GM21423 (cell line): ENCODE data around the gene SMOC1.

ENCODE experiments used
- ATAC-seq: cut with Tn5 transposase; IDR thresholded peaks from one replicate; pipeline ENCODE4 v1.9.1; 2021; ENCODE audit warnings: mild to moderate bottlenecking, moderate library complexity; ENCODE audit not compliant: unreplicated experiment

The SMOC1 gene

GRCh38 chr14:69861025-69861569 is 18.1 kb upstream of the SMOC1 start:
- no peak for ATAC-seq

- ATAC-seq: no peak
These were observed 16.1 kb upstream of the SMOC1 start for GRCh38 chr14:69863083-69863482.

DNA sequence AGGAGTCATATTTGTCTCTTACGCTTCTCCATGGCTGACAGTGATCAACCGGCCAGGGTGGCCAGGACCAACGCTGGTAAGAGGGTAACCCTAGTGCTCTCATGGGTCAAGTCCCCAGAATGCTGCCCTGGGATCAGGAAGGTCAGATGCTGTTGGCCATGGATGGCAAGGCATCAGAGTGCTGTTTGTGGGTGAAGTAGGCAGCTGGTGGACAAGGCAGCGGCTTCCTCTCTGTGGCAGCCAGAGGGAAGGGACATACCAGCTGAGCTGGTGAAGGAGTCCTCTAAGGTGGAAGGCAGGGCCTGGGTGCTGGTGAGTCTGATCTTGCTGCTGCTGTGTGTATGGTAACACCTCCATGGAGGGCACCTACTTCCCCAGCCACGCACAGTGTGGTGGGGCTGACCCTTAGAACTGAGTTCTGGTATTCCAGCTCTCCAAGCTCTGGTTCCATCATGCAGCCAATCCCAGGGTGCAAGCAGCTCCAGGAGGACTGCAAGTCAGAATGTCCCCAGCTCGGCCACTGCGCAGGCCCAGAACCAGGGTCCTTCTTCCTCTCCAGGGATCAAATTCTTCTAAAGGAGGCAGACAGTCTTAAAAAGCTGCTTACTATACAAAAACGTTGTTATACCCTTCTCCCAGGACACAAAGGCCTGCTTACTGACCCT is 13.4 kb upstream of the SMOC1 start:
- no peak for ATAC-seq

DNA sequence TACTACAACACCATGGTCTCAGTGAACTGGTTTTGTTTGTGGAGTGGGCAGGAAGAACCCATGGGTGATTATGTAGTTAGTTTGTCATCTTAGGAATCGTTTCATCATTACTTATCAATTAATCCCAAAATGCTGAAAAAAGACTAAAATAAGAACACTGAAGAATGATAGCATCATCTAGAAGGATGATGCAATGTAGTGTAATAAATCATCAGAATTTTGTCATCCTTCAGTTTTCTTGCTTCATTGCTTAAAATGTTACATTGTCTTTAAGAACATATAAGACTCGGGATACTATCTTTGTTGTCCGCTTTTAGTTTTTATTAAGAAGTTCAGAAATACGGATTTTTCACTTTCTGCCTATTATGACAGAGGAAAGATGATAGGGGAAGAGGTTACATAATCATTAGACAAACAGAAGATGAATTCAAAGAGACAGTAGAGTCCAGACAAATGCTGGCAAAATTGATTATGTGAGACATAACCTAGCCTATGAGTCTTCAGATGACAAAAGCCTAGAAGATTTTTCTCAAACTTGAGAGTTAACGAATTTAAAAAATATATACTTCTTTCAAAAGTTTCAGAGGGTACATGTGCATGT is 10.8 kb upstream of the SMOC1 start:
- ATAC-seq: no peak

- no peak for ATAC-seq
These were observed 8.6 kb upstream of the SMOC1 start for GRCh38 chr14:69870613-69871012.

DNA sequence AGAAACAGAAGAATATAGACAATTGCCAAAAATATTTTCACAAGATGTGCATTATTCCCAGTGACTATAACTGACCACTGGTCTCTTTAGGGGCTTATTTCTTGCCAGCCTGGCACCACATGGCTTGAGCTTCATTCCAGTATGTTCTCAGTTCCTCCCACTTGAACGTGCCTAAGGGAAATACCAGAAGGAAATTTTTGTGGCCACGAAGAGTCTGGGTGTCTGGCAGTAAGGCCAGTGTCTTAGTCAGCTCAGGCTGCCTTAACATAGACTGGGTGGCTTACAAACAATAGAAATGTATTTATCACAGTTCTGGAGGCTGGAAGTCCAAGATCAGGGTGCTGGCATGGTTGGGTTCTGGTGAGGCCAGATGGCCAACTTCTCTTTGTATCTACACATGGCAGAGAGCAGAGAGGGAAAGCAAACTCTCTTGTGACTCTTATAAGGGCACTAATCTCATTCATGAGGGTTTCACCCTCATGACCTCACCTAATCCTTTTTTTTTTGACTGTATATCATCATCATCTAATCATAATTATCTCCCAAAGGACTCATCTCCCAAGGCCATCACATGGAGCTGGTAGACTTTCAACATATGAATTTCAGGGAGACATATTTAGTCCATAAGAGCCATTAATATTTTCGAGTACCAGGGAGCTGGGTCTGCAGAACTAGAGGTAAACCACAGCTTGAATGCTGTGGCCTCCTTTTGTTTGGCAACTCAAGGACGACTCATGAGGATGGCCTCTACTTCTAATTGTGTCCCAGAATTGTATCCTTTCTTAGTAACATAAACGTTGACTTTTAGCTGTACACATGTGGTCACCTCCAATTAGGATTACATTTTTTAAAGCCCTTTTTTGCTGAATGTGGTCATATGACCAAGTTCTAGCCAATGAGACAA is 5.1 kb upstream of the SMOC1 start:
- no peak for ATAC-seq

- no peak for ATAC-seq
These were observed 2.9 kb upstream of the SMOC1 start for GRCh38 chr14:69876221-69876847.

DNA sequence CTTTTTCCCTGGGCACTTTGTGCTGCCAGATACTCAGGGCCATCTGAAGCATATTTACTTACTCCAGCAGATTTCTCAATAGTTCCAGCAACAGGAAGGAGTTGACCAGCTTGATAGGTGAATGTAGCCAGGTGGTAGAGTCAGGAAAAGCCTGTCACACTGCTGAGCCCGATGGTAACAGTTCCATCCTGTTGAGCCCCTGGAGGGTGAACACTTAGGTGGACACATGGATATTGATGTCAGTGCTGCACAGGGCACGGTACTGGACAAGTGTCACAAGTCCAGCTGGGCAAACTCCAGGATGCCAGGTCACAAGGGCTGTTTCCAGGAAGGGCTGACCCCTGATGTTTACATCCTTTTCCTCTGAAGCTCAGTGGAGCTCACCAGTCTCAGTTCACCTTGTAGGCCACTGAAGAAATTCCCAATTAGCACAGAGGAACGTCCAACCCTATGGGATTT is 2.3 kb upstream of the SMOC1 start:
- no peak for ATAC-seq

- no peak for ATAC-seq
These were observed 1.7 kb upstream of the SMOC1 start for GRCh38 chr14:69877492-69877891.

GRCh38 chr14:69878251-69878650 is 965 bp upstream of the SMOC1 start:
- ATAC-seq: no peak

GRCh38 chr14:69880044-69880487 is 850 bp downstream of the SMOC1 start:
- no peak for ATAC-seq

- ATAC-seq: no peak
These were observed 1.7 kb downstream of the SMOC1 start for GRCh38 chr14:69880893-69881292.

DNA sequence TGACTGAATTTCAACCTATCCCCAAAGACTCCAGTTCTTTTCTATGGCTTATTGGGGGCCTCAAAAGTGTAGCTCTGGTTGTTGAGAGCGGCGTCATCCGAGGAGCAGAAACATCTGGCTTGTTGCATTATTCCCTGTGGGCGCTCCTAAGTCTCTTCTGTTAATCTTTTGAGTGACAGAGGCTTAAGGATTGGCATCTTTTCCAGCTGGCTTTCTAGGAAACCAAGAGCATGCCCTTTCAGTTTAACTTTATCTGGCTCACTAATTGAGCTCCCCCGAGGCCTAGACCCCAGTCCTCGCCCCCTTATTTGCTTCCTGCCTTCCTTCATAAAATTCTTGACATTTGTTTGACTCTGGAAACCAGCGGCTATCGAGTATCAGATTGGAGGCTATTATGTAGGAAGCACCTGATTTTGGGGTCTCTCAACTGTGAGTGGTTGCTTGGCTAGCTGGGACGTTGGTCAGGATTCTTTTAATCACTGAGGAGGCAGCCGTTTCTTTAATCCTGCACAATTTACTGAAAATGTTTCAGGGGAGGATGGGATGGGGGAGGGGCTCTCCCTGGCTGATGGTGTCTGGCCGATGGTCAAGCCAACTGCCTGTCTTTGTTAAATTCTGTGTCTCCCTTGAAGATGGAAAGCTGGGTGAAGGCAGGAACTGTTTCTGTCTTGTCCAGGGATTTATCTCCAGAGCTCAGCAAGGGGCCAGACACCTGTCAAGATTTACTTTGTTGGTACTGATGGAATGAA is 3.1 kb downstream of the SMOC1 start:
- no peak for ATAC-seq

DNA sequence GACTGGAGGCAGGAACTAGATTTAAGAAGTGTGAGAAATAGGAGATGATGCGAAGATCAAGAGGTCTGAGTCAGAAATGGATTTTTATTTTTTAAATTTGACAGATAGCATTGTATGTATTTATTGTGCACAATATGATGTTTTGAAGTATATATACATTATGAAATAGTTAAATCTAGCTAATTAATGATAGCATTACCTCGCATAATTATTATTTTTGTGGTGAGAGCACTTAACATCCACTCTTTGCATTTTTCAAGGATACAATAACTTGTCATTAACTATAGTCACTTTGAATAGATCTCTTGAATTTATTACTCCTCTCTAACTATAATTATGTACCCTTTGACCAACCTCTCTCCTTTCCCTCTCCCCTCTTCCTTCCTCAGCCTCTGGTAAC is 3.7 kb downstream of the SMOC1 start:
- ATAC-seq: no peak

DNA sequence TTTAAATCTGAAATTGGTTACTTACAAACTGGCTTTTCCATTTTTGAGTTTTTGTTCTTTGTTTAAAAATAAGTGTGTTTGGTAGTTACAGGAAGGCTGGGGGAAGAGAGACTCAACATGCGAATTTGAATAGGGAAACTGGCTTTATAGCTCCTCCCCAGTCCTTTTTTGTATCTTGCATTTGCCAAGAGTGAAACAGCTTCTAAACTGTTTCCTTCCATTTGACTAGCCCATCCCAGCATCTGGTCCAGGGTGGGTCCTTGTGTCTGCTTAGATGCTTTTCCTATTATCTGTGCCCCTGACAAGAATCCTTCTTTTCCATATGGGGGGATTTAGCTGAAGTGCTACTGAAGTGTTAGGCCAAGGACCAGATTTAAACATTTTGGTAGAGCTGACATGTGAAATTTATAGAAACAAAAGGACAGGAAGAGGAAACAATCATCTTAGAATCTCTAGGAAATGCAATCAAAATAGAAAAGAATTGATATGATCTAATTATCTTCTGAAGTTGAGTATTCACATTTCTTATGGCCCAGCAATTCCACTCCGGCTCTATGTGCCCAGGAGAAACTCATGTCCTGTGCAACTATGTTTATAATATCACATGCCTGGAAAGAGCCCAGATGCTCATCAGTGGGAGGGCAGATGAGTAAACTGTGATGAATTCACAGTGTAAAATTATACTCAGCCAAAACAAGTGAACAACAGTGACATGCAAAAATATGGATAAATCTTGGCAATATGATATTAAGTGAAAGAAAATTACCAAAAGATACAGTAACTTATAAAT is 7.4 kb downstream of the SMOC1 start:
- ATAC-seq: no peak

DNA sequence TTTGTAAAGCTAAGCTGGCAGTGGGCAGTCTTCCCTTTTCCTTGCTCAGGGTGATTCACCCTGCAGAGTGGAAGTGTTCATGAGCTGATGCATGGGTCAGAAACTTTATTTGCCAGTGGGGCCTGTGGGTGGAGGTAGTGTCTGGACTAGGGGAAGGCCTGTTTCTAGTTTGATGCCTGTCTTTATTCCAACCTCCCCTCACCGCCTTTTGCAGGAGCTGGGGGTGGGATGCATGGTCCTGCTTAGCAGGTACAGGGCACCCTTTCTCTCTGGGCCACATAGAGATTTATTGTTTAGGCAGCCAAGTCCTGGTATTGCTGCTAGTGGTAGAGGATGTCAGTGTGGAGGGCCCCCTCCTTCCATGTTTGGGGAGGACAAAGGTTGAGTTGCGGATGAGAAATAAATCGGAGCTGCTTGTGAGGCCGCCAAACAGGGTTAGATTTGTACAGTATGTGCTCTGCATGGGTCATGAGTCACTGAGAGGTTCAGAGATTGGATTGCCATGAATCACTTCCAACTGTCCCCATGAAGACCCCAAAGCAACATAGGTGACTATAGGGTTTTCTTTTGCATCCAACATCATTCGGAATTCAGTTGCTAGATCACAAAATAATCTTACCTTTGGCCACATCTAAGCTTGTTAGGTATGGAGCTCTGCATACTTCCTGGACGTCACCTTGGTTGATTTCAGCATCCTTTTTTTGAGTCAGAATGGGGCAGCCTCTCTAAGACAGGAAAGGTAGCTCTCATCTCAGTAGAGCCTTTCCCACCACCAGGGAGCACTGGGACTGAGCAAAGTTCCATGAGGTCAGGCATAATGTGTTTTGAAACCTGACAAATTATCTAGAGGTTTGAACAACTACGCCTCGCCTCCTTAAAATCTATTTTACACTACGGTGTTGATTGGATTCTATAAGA is 8.8 kb downstream of the SMOC1 start:
- ATAC-seq: no peak

GRCh38 chr14:69891422-69891821 is 12.2 kb downstream of the SMOC1 start:
- ATAC-seq: no peak

- ATAC-seq: no peak
These were observed 15.9 kb downstream of the SMOC1 start for GRCh38 chr14:69895109-69895508.
